GM18858 (cell line): ENCODE results near the gene PDYN.

Experiments used
- ATAC-seq: cut with Tn5 transposase; IDR thresholded peaks from one replicate; pipeline ENCODE4 v1.9.1; 2021; ENCODE audit not compliant: unreplicated experiment

Gene PDYN

GRCh38 chr20:1935696-1936366, 58.0 kb downstream of the PDYN start:
- ATAC-seq, result no peak

DNA sequence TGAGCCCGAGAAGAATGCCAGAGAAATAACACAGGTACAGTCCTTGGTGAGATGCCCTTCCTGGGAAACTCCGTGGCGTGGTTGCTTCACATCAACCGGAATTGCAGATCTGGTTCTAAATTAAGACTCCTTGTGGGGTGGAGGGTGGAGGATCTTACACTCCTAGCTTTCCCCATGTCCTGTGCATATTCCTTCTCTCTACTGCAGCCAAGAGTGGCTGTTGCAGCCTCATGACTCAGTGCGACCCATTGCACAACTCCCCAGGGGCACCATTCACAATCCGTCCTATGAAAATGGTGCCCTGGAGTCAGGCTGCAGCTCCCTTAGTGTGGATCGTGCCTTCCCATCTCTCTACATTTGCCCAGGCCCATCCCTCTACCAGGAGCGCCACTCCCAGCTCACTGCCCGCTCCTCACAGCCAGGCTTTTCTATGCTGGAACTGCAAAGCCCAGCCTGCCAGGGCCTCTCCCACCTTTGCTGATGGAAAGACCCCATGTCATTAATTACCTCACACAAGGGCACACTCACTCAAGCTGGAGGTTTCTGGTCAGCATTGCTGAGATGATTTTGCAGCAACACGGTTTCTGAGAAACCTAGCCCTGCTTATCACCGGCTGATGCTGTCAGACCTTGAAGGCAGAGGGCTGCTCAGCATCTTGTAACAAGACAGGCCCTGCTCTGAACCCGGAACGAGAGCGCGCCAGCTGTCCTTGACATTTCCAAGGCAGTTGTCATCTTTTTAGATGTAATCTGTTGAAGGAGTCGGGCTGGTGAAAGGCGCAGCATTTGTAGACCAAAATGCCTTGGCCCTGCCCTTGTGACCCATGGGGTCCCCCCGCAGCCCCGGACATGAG, 58.9 kb downstream of the PDYN start:
- no peak for ATAC-seq

GRCh38 chr20:1934156-1934555, 59.7 kb downstream of the PDYN start:
- ATAC-seq, result no peak

DNA sequence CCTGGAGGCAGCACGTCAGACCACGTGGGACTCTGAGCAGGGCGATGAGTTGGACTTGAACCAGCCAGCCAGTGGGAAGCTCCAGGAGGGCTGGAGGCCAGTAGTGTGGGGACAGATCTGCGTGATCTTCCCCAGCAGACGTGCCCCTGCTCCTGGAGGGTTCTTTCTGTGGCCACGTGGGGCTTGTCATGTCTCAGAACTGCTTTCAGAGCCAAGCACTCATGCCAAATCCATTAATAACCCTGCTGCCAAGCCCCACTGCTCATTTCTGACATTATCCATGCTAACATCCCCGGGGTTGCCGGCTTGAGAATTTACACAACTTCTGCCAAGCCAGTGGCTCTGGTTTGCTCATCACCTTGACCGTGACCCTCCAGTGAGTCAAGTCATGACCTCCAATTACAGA, 60.4 kb downstream of the PDYN start:
- no peak for ATAC-seq

- no peak for ATAC-seq
Observed at GRCh38 chr20:1932971-1933370, 60.9 kb downstream of the PDYN start.

DNA sequence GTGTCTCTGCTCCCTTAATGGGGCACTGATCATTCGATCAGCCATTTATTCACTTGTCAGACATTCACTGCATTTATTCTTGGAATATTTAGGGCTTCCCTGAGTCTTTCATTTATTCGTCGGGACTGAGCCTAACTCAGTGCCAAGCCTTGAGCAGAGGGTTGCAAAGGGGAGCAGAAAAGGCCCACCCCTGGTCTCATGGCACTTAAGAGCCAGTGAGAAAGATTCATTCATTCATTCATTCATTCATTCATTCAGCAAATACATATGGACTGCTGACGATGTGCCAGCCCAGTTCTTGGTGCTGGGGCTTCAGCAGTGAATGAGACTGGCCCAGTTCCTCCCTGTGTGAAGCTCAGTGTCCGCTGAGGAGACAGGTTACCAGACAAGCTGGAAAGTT, 62.0 kb downstream of the PDYN start:
- no peak for ATAC-seq

GRCh38 chr20:1930165-1930564, 63.7 kb downstream of the PDYN start:
- no peak for ATAC-seq

- ATAC-seq, result no peak
Observed at GRCh38 chr20:1929460-1929859, 64.4 kb downstream of the PDYN start.

DNA sequence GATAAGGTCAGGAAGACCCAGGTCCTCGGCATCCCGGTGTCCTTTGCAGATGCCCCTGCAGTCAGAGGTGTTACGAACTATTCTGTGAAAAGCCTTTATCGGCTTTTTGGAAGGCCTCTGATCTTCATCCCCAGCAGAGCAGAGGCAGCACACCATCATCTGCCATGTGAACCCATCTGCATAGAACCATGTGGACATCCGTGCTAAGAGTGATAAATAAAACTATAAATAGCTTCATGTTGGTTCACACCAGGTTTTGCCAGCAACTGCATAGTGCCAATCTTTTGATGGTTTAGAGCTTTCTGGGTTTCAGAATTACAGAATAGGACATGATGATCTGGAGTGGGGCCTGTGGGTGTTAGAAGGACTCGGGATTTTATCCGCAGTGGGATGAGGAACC, 65.1 kb downstream of the PDYN start:
- no peak for ATAC-seq
